K562 (cell line): ENCODE results near the gene CIAO3. TPM values are rescaled to one million over a fixed set of nuclear protein-coding genes. Genes with fewer than 3 reads are reported as not detected.
A peak's percentile ranks its signal among the peaks of the same experiment; 100 is the strongest.

Experiments used
- ATAC-seq: fragments of 200-7000 bp; cut with Tn5 transposase; 3 replicates; pipeline ENCODE4 v1.9.1; 2020; ENCODE audit warnings: moderate library complexity
- BruUV-seq: library from RNA; stranded (reverse); fragments of 400-500 nt; replicated peaks from 2 replicates; lab custom pipeline; 2021; lab: Mats Ljungman, UMichigan
- CTCF ChIA-PET: fragments of 300-600 bp; formaldehyde crosslinking; extraction: SDS; loops from one replicate; lab custom pipeline; 2021; ENCODE audit warnings: low intra/inter-chr PET ratio; lab: Yijun Ruan, JAX
- POLR2A ChIA-PET: fragments of 300-600, 350-650 bp; sonication (Branson Sonifier 250); formaldehyde crosslinking; extraction: SDS; loops from one replicate; lab custom pipeline; 2021; ENCODE audit warnings: antibody characterized with exemption, inconsistent platforms; lab: Yijun Ruan, JAX
- DNase-seq, 4 experiments: peaks; one replicate each; pipeline versions ENCODE4 v3.0.0 to v3.0.0-alpha.2; 2011 to 2018; ENCODE audit warnings: low spot score in 3 of 4, mixed read lengths in 3 of 4; ENCODE audit errors: extremely low read depth in 1 of 4
- FAIRE-seq: peaks from 2 replicates; lab custom pipeline; 2011; peaks lifted over from hg19 to GRCh38; lab: Jason Lieb, UNC
- H2AFZ ChIP-seq: 2 replicates; pipeline ENCODE4 v1.6.0; 2011; ENCODE audit warnings: low read depth, low read length, control low read depth, inconsistent platforms
- H3K27ac ChIP-seq: fragments of 200-600 bp; 3 replicates; pipeline ENCODE4 v1.8.0; 2011; ENCODE audit warnings: low read depth, mild to moderate bottlenecking, control low read depth, inconsistent platforms, low read length, moderate library complexity, mixed read lengths; ENCODE audit errors: extremely low read depth
- H3K27me3 ChIP-seq, 2 experiments: fragments of 300-600 bp in 1 of 2; 2 replicates in 1 of 2; 3 replicates in 1 of 2; pipeline versions ENCODE4 v1.6.0 to v1.8.0; 2011; ENCODE audit warnings: inconsistent platforms in 2 of 2, low read length in 2 of 2, mild to moderate bottlenecking in 1 of 2, mixed read lengths in 1 of 2, moderate library complexity in 1 of 2; ENCODE audit not compliant: control insufficient read depth in 2 of 2, insufficient read depth in 2 of 2
- H3K36me3 ChIP-seq: fragments of 300-600 bp; 3 replicates; pipeline ENCODE4 v1.8.0; 2011; ENCODE audit warnings: mild to moderate bottlenecking, low read length, inconsistent platforms; ENCODE audit not compliant: control insufficient read depth, insufficient read depth
- H3K4me1 ChIP-seq, 2 experiments: fragments of 200-600 bp in 1 of 2; replicated peaks in 1 of 2; 2 replicates in 1 of 2; 3 replicates in 1 of 2; pipeline versions ENCODE4 v1.5.1 to v1.8.0; 2011; ENCODE audit warnings: inconsistent platforms in 2 of 2, low read length in 2 of 2, mild to moderate bottlenecking in 1 of 2, mixed read lengths in 1 of 2, moderate library complexity in 1 of 2; ENCODE audit not compliant: control insufficient read depth in 2 of 2, insufficient read depth in 2 of 2
- H3K4me2 ChIP-seq: 2 replicates; pipeline ENCODE4 v1.6.1; 2011; ENCODE audit warnings: low read length, control low read depth, inconsistent platforms, mixed read lengths; ENCODE audit not compliant: insufficient read depth
- H3K4me3 ChIP-seq: fragments of 200-600 bp; sonication (generic), shearing (Covaris generic); 2 replicates; pipeline ENCODE4 v1.5.1; 2016; ENCODE audit warnings: control low read depth, inconsistent platforms
- H3K79me2 ChIP-seq: fragments of 200-600 bp; 3 replicates; pipeline ENCODE4 v1.8.0; 2011; ENCODE audit warnings: low read length, inconsistent platforms; ENCODE audit not compliant: control insufficient read depth, insufficient read depth
- H3K9ac ChIP-seq, 2 experiments: 2 replicates each; pipeline versions ENCODE4 v1.6.0 to v1.6.1; 2011; ENCODE audit warnings: low read depth in 2 of 2, low read length in 2 of 2, control low read depth in 1 of 2, inconsistent platforms in 1 of 2, mild to moderate bottlenecking in 1 of 2, mixed read lengths in 1 of 2; ENCODE audit not compliant: insufficient read depth in 1 of 2
- H3K9me1 ChIP-seq: one replicate; pipeline ENCODE4 v1.6.0; 2011; ENCODE audit warnings: inconsistent platforms, mild to moderate bottlenecking, low read length, moderate library complexity; ENCODE audit not compliant: control insufficient read depth, insufficient read depth
- H3K9me3 ChIP-seq: replicated peaks from 2 replicates; pipeline ENCODE4 v1.5.1; 2011; ENCODE audit warnings: low read depth, low read length, inconsistent platforms; ENCODE audit not compliant: control insufficient read depth, insufficient read depth
- H4K20me1 ChIP-seq: replicated peaks from 2 replicates; pipeline ENCODE4 v1.6.1; 2011; ENCODE audit warnings: low read length, inconsistent platforms, mixed read lengths; ENCODE audit not compliant: control insufficient read depth, insufficient read depth
- NCOR1 ChIP-seq: fragments of 450-650 bp; IDR thresholded peaks from 2 replicates; pipeline ENCODE4 v1.6.1; 2016; ENCODE audit warnings: mild to moderate bottlenecking, moderate library complexity
- NONO ChIP-seq, 2 experiments: fragments of 200-400 bp in 1 of 2; fragments of 450-650 bp in 1 of 2; formaldehyde crosslinking in 1 of 2; IDR thresholded peaks; 2 replicates each; pipeline ENCODE4 v1.6.1; 2017; ENCODE audit warnings: low read depth in 2 of 2, mild to moderate bottlenecking in 2 of 2, moderate library complexity in 2 of 2, low read length in 1 of 2
- NR1H2 ChIP-seq: sonication (generic); formaldehyde crosslinking; IDR thresholded peaks from 2 replicates; pipeline ENCODE4 v1.4.0; 2020; ENCODE audit warnings: mild to moderate bottlenecking, missing genetic modification reagents
- PHTF2 ChIP-seq: fragments of 250-450 bp; sonication (Bioruptor Pico); IDR thresholded peaks from 2 replicates; pipeline ENCODE4 v1.5.0; 2021; ENCODE audit warnings: mild to moderate bottlenecking
- WGBS: fragments of 100-300 bp; shearing (Covaris generic); methylation state at CpG from one replicate; pipeline ENCODE4 v1.1.6; 2016; ENCODE audit warnings: low coverage, mixed read lengths; ENCODE audit not compliant: insufficient coverage; ENCODE audit errors: missing lambda C conversion rate; 5-methylcytosine and 5-hydroxymethylcytosine counted together
- in situ Hi-C: fragments of 300-500 bp; cut with MboI; formaldehyde crosslinking; loops from 4 replicates; pipeline ENCODE4 v1.15.0; 2018; ENCODE audit warnings: inconsistent platforms, mixed read lengths
- intact Hi-C: fragments of 100-400 bp; cut with micrococcal nuclease; formaldehyde crosslinking; loops from 2 replicates; pipeline ENCODE4 v1.14.2; 2022
- polyA plus RNA-seq, 8 experiments: library from polyadenylated mRNA; depleted of rRNA in 4 of 8; stranded (reverse) in 5 of 8; unstranded in 3 of 8; fragments of >200 nt; fragmentation: Nextera tagmentation in 2 of 8; fragmentation: Illumina TruSeq in 1 of 8; extraction: Ambion mirVana in 2 of 8; extraction: Trizol in 1 of 8; gene quantifications; 2 replicates each; pipeline versions ENCODE4 v1.2.1 to v1.2.3, GENCODE V29; 2011 to 2014; ENCODE audit warnings: inconsistent platforms in 1 of 8, missing spikeins in 1 of 8
- total RNA-seq, 7 experiments: library from RNA; depleted of rRNA in 6 of 7; stranded (reverse); fragments of >200 nt in 6 of 7; fragmentation: Illumina TruSeq in 2 of 7; extraction: Trizol in 2 of 7; gene quantifications; 2 replicates each; pipeline versions ENCODE4 v1.2.1 to v1.2.3, GENCODE V29; 2011 to 2021; ENCODE audit warnings: low replicate concordance in 1 of 7
- TF ChIP-seq, protein P1 (sequence below): fragments of 250-450 bp; sonication (Bioruptor Pico); IDR thresholded peaks from 2 replicates; pipeline ENCODE4 v1.4.0; 2020; ENCODE audit warnings: mild to moderate bottlenecking
- TF ChIP-seq, protein P2 (sequence below), 2 experiments: fragments of 450-650 bp; formaldehyde crosslinking in 1 of 2; IDR thresholded peaks; 2 replicates each; pipeline versions ENCODE4 v1.4.0 to v1.6.1; 2014 to 2020; ENCODE audit warnings: mild to moderate bottlenecking in 2 of 2, borderline replicate concordance in 1 of 2, low read depth in 1 of 2
- TF ChIP-seq, protein P3 (sequence below): fragments of 200-800 bp; sonication (Bioruptor generic); IDR thresholded peaks from 2 replicates; pipeline ENCODE4 v1.6.1; 2017; ENCODE audit warnings: missing genetic modification characterization, missing compliant biosample characterization

CIAO3 gene
- total and polyA plus RNA-seq, 9 of the 15 experiments (the other 6 are each of a cell fraction or from before 2014, with no cell fraction given): 2.2 to 35.6 (median 18.7) TPM

DNA sequence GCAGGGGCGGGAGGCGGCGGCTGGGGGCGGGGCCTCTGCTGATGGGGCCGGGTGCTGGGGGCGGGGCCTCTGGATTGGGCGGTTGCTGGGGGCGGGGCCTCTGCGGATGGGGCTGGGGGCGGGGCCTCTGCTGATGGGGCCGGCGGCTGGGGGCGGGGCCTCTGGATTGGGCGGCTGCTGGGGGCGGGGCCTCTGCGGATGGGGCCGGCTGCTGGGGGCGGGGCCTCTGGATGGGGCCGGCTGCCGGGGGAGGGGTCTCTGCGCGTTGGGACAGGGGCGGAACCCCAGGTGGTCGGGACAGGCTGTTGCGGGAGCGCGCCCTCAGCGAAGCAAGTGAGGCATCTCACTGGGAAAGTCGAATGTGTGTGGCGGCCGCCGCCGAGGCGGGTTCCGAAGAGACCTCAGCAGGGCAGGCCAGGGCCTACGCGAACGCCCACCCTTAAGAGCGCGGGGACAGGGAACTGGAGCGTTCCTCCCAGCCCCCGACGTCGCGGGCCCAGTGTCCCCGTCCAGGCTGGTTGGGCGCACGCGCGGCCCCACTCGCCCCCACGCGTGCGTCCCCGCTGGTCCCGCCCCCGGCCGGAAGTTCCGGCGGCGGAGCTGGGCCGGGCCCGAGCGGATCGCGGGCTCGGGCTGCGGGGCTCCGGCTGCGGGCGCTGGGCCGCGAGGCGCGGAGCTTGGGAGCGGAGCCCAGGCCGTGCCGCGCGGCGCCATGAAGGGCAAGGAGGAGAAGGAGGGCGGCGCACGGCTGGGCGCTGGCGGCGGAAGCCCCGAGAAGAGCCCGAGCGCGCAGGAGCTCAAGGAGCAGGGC is 60.8 kb downstream of the CIAO3 start, which contains the start of gene STUB1:
Gene STUB1 (plus strand): TSS at position 597 of the 811 bp plus-strand sequence. CDS start 116 bp downstream, at position 713.
- peak within 1 kb of the TSS; percentile 93 for H2AFZ ChIP-seq
- peak within 1 kb of the TSS; percentile 98 for H3K4me2 ChIP-seq
- DNase-seq (peak; percentile 78 to 91 (median 84)), FAIRE-seq (no peak), ATAC-seq (peak; percentile 62)
- peak within 1 kb of the TSS; percentile 84 to 98 for H3K9ac ChIP-seq
- POLR2A ChIA-PET: interaction anchor here (0.5 to 1.8 kb wide), 10 partner anchors 10 to 1119 kb away, joined by 3 to 10 read pairs (median 3); partner anchors contain the start of genes DECR2 and WDR24
- under 1% methylated on average over 44 of the region's 91 CpGs for WGBS
- H3K4me1 ChIP-seq: peaks cover 36 to 98% of the 10 kb centered on the region in 2 experiments
- H3K27ac ChIP-seq: peak within 1 kb of the TSS; percentile 89
- in situ Hi-C loops: loop anchor here (10.0 kb wide), 1 partner anchor 285 kb away; the partner anchor contains the start of gene NME4
- no TSS peak for BruUV-seq
- peaks cover 21% of the 10 kb centered on the region for H4K20me1 ChIP-seq
- intact Hi-C loops: loop anchor here (5.0 kb wide), 2 partner anchors 43 to 283 kb away; partner anchors contain the start of genes METTL26 and NME4
- H3K9me3 ChIP-seq: no peaks in the 10 kb centered on the region
- H3K79me2 ChIP-seq: peaks cover 41% of the 10 kb centered on the region
- CTCF ChIA-PET: no interaction called here
- H3K4me3 ChIP-seq: peak within 1 kb of the TSS; percentile 98
- no peaks in the 10 kb centered on the region for H3K27me3 ChIP-seq
- peaks cover 11% of the 10 kb centered on the region for H3K9me1 ChIP-seq
- peaks cover 36% of the 10 kb centered on the region for H3K36me3 ChIP-seq
- peak in 1 of 2 experiments; percentile 56; a peak in 2 of 4 replicates for TF ChIP-seq NONO (IDR thresholded peaks at IDR 0.05; ENCODE audit: low read depth in 2 of 2, low read length in 1 of 2)
- no peak for TF ChIP-seq NCOR1
- TF ChIP-seq PHTF2 (CRISPR knock-in tag): no peak
- TF ChIP-seq, protein P1, sequence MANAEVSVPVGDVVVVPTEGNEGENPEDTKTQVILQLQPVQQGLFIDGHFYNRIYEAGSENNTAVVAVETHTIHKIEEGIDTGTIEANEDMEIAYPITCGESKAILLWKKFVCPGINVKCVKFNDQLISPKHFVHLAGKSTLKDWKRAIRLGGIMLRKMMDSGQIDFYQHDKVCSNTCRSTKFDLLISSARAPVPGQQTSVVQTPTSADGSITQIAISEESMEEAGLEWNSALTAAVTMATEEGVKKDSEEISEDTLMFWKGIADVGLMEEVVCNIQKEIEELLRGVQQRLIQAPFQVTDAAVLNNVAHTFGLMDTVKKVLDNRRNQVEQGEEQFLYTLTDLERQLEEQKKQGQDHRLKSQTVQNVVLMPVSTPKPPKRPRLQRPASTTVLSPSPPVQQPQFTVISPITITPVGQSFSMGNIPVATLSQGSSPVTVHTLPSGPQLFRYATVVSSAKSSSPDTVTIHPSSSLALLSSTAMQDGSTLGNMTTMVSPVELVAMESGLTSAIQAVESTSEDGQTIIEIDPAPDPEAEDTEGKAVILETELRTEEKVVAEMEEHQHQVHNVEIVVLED (CRISPR knock-in tag): peak; percentile 61; the same call in 1 of the 2 replicates
- TF ChIP-seq, protein P2, sequence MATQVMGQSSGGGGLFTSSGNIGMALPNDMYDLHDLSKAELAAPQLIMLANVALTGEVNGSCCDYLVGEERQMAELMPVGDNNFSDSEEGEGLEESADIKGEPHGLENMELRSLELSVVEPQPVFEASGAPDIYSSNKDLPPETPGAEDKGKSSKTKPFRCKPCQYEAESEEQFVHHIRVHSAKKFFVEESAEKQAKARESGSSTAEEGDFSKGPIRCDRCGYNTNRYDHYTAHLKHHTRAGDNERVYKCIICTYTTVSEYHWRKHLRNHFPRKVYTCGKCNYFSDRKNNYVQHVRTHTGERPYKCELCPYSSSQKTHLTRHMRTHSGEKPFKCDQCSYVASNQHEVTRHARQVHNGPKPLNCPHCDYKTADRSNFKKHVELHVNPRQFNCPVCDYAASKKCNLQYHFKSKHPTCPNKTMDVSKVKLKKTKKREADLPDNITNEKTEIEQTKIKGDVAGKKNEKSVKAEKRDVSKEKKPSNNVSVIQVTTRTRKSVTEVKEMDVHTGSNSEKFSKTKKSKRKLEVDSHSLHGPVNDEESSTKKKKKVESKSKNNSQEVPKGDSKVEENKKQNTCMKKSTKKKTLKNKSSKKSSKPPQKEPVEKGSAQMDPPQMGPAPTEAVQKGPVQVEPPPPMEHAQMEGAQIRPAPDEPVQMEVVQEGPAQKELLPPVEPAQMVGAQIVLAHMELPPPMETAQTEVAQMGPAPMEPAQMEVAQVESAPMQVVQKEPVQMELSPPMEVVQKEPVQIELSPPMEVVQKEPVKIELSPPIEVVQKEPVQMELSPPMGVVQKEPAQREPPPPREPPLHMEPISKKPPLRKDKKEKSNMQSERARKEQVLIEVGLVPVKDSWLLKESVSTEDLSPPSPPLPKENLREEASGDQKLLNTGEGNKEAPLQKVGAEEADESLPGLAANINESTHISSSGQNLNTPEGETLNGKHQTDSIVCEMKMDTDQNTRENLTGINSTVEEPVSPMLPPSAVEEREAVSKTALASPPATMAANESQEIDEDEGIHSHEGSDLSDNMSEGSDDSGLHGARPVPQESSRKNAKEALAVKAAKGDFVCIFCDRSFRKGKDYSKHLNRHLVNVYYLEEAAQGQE (IDR thresholded peaks at IDR 0.05; ENCODE audit: borderline replicate concordance): no peak
- TF ChIP-seq, protein P2 (CRISPR knock-in tag; IDR thresholded peaks at IDR 0.05; ENCODE audit: low read depth): peak; percentile 62; the same call in 1 of the 2 replicates
- TF ChIP-seq NR1H2 (CRISPR knock-in tag): no peak
- TF ChIP-seq, protein P3, sequence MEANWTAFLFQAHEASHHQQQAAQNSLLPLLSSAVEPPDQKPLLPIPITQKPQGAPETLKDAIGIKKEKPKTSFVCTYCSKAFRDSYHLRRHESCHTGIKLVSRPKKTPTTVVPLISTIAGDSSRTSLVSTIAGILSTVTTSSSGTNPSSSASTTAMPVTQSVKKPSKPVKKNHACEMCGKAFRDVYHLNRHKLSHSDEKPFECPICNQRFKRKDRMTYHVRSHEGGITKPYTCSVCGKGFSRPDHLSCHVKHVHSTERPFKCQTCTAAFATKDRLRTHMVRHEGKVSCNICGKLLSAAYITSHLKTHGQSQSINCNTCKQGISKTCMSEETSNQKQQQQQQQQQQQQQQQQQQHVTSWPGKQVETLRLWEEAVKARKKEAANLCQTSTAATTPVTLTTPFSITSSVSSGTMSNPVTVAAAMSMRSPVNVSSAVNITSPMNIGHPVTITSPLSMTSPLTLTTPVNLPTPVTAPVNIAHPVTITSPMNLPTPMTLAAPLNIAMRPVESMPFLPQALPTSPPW (CRISPR knock-in tag): peak; percentile 84
